A549 (cell line): ENCODE data around the gene CLCNKA. TPM values are rescaled to one million over a fixed set of nuclear protein-coding genes. Genes with fewer than 3 reads are reported as not detected.
A peak's percentile ranks its signal among the peaks of the same experiment; 100 is the strongest.
"Not testable (repeated sequence)": the region's sequence is repeated elsewhere in the genome, so short reads cannot be mapped to it uniquely, and the experiment has no call there.

ENCODE experiments used
- ATAC-seq, 2 experiments: fragments of 200-7000 bp in 1 of 2; fragments of >200 bp in 1 of 2; cut with Nextera tagmentation in 1 of 2; cut with Tn5 transposase in 1 of 2; 3 replicates each; pipeline versions ENCODE4 v1.8.0 to v1.9.1; 2018 to 2020; ENCODE audit warnings: mild to moderate bottlenecking in 1 of 2, moderate library complexity in 1 of 2
- CTCF ChIA-PET: fragments of 300-600 bp; sonication (Branson Sonifier 250); formaldehyde crosslinking; extraction: SDS; loops from one replicate; lab custom pipeline; 2021; ENCODE audit warnings: antibody characterized with exemption, inconsistent platforms; lab: Yijun Ruan, JAX
- POLR2A ChIA-PET: fragments of 350-600 bp; formaldehyde crosslinking; extraction: SDS; loops from one replicate; lab custom pipeline; 2021; ENCODE audit warnings: antibody characterized with exemption, inconsistent platforms; lab: Yijun Ruan, JAX
- DNase-seq, 2 experiments: peaks; one replicate each; pipeline versions ENCODE4 v3.0.0 to v3.0.0-alpha.2; 2011 to 2016; ENCODE audit warnings: low read depth in 1 of 2, low spot score in 1 of 2
- FAIRE-seq: peaks from 2 replicates; lab custom pipeline; 2011; peaks lifted over from hg19 to GRCh38; lab: Jason Lieb, UNC
- H3K27ac ChIP-seq, 2 experiments: fragments of >200 bp; sonication (Bioruptor Twin); formaldehyde crosslinking; 3 replicates each; pipeline ENCODE4 v1.5.1; 2016 to 2017
- H3K4me1 ChIP-seq: fragments of >200 bp; sonication (Bioruptor Twin); formaldehyde crosslinking; 3 replicates; pipeline ENCODE4 v1.6.1; 2016
- H3K4me2 ChIP-seq: fragments of >200 bp; sonication (Bioruptor Twin); formaldehyde crosslinking; 3 replicates; pipeline ENCODE4 v1.6.1; 2016
- H3K4me3 ChIP-seq: fragments of >200 bp; sonication (Bioruptor Twin); formaldehyde crosslinking; 3 replicates; pipeline ENCODE4 v1.5.1; 2016
- H3K9me3 ChIP-seq: fragments of >200 bp; sonication (Bioruptor Twin); formaldehyde crosslinking; 3 replicates; pipeline ENCODE4 v1.6.1; 2016
- BHLHE40 ChIP-seq: IDR thresholded peaks from 2 replicates; pipeline ENCODE4 v1.6.1; 2012; ENCODE audit warnings: low read depth, low read length, inconsistent platforms
- CTCF ChIP-seq: fragments of >200 bp; sonication (Bioruptor Twin); formaldehyde crosslinking; IDR thresholded peaks from 3 replicates; pipeline ENCODE4 v1.5.1; 2016
- EHMT2 ChIP-seq: fragments of 200-600 bp; sonication (generic); IDR thresholded peaks from 2 replicates; pipeline ENCODE4 v1.6.1; 2016; ENCODE audit warnings: antibody characterized with exemption, low read depth, mild to moderate bottlenecking, moderate library complexity
- NFE2L2 ChIP-seq: fragments of 150-350 bp; conservative IDR thresholded peaks from 2 replicates; pipeline ENCODE4 v1.6.1; 2014; ENCODE audit warnings: low read length
- POLR2A ChIP-seq: IDR thresholded peaks from 2 replicates; pipeline ENCODE4 v1.6.1; 2012; ENCODE audit warnings: mild to moderate bottlenecking, low read length
- RAD21 ChIP-seq, 2 experiments: fragments of >200 bp in 1 of 2; sonication (Bioruptor Twin) in 1 of 2; formaldehyde crosslinking in 1 of 2; IDR thresholded peaks in 1 of 2; conservative IDR thresholded peaks in 1 of 2; 2 replicates in 1 of 2; 3 replicates in 1 of 2; pipeline ENCODE4 v1.6.1; 2012 to 2018; ENCODE audit warnings: inconsistent platforms in 1 of 2
- RCOR1 ChIP-seq: fragments of 150-350 bp; IDR thresholded peaks from 2 replicates; pipeline ENCODE4 v1.6.1; 2014; ENCODE audit warnings: antibody characterized with exemption, low read length, low read depth
- SMC3 ChIP-seq: fragments of >200 bp; sonication (Bioruptor Twin); formaldehyde crosslinking; IDR thresholded peaks from 3 replicates; pipeline ENCODE4 v1.6.1; 2018; ENCODE audit warnings: inconsistent platforms
- SREBF2 ChIP-seq: fragments of 450-650 bp; IDR thresholded peaks from 2 replicates; pipeline ENCODE4 v1.6.1; 2014; ENCODE audit warnings: mild to moderate bottlenecking, moderate library complexity
- WGBS: methylation state at CpG from one replicate; pipeline ENCODE4 v1.1.6; 2017; ENCODE audit errors: missing lambda C conversion rate; 5-methylcytosine and 5-hydroxymethylcytosine counted together
- polyA plus RNA-seq, 4 experiments: library from polyadenylated mRNA; depleted of rRNA in 3 of 4; stranded (reverse); fragments of >200 nt; fragmentation: RNase III in 1 of 4; extraction: RNeasy Plus Mini Kit Qiagen cat#74134 plus additional on column Dnase treatment in 1 of 4; gene quantifications; 2 replicates in 3 of 4; 3 replicates in 1 of 4; pipeline ENCODE4 v1.2.3, GENCODE V29; 2011 to 2017
- TF ChIP-seq, protein P1 (sequence below): fragments of 250-450 bp; sonication (Bioruptor Pico); IDR thresholded peaks from 2 replicates; pipeline ENCODE4 v1.5.0; 2021; ENCODE audit warnings: mild to moderate bottlenecking, moderate library complexity, borderline replicate concordance

The CLCNKA gene
- polyA plus RNA-seq, 2 of the 4 experiments (the other 2 are of a cell fraction) = 0.06 TPM; not detected in 1

DNA sequence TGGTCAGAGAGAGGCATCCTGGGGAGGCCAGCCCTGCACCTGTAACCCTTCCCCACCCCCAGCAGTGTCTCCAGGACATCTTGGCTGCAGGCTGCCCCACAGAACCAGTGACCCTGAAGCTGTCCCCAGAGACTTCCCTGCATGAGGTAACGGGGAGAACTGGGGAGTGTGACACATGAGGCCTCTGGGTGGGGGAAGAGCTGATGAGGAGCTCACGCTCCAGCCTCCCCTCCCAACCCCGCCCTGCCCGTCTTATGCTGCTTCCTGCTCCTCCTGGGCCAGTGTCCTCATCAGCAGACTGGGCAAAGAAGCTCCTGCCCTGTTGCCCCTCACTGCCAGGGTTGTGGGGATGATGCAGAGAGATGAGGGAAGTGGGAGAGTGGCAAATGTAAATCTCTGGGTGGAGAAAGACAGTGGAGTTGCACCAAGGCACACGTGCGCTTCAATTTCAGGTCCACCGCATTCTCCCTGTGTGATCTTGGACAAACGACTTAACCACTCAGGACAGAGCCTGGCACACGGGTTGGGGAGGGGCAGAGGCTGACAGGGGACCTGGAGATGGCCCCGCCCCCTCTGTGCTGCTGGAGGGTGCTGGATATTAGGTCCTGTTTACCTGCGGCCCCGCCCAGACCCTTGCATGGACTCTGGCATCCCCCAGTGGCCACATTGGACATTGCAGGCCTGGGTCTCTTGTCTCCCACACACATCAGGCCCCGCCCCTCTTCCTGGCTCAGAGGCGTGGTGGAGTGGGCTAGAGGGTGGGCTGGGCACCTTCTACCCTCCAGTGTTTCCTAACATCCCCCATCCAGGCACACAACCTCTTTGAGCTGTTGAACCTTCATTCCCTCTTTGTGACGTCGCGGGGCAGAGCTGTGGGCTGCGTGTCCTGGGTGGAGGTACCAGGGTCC lies 34.0 kb downstream of the CLCNKA start:
- peak; percentile 76 to 92 for ATAC-seq
- DNase-seq = peak; percentile 82 to 84
- ChIA-PET CTCF (interaction anchor here (0.5 to 2.9 kb wide), 24 partner anchors 9 to 522 kb away, joined by 3 to 20 read pairs (median 4); partner anchors contain the start of genes CLCNKB and FAM131C), POLR2A (no interaction called here)
- H3K27ac ChIP-seq = peak overlapping the region in 1 of 2 experiments; percentile 46; a peak in 2 of 6 replicates
- TF ChIP-seq RAD21 (conservative IDR thresholded peaks at IDR 0.05 in 1 of 2, IDR thresholded peaks at IDR 0.05 in 1 of 2) = peak; percentile 87 to 90
- TF ChIP-seq SMC3 = peak; percentile 78
- no peak for TF ChIP-seq BHLHE40
- TF ChIP-seq CTCF = peak; percentile 74
- 53% methylated on average over 15 of the region's 18 CpGs for WGBS
- peak overlapping the region; percentile 41; the same call in 2 of the 3 replicates for H3K4me2 ChIP-seq
- peaks cover 6% of the 10 kb centered on the region; the same call in 2 of the 3 replicates for H3K4me1 ChIP-seq
- H3K4me3 ChIP-seq = no peak overlapping the region
- no peaks in the 10 kb centered on the region for H3K9me3 ChIP-seq
- FAIRE-seq = no peak

- DNase-seq, ATAC-seq, H3K27ac ChIP-seq, H3K4me2 ChIP-seq, H3K4me3 ChIP-seq, H3K4me1 ChIP-seq, H3K9me3 ChIP-seq, POLR2A ChIA-PET, FAIRE-seq: not testable (repeated sequence)
- 61% methylated on average over 2 of the region's 4 CpGs for WGBS
- CTCF ChIA-PET = interaction anchor here (0.6 to 2.9 kb wide), 18 partner anchors 9 to 523 kb away, joined by 3 to 20 read pairs (median 4); partner anchors contain the start of gene CLCNKB
Measured at GRCh38 chr1:16056521-16056912, 34.7 kb downstream of the CLCNKA start.

GRCh38 chr1:16057314-16057915 lies 35.6 kb downstream of the CLCNKA start:
- WGBS = 69% methylated on average over 3 of the region's 7 CpGs
- POLR2A ChIA-PET, H3K4me1 ChIP-seq, DNase-seq, H3K4me2 ChIP-seq, H3K27ac ChIP-seq, FAIRE-seq, H3K9me3 ChIP-seq, ATAC-seq, H3K4me3 ChIP-seq: not testable (repeated sequence)
- CTCF ChIA-PET = interaction anchor here (0.6 to 1.7 kb wide), 3 partner anchors 13 to 379 kb away, joined by 3 read pairs; no protein-coding TSS in a partner anchor

GRCh38 chr1:16058394-16059120 lies 36.7 kb downstream of the CLCNKA start:
- H3K9me3 ChIP-seq, H3K27ac ChIP-seq, DNase-seq, ATAC-seq, H3K4me3 ChIP-seq, CTCF ChIA-PET, POLR2A ChIA-PET, H3K4me2 ChIP-seq, FAIRE-seq, H3K4me1 ChIP-seq: not testable (repeated sequence)
- 56% methylated on average over 6 of the region's 20 CpGs for WGBS

- 73% methylated on average over 3 of the region's 3 CpGs for WGBS
- ATAC-seq = no peak
- DNase-seq = no peak
- no peak overlapping the region for H3K4me2 ChIP-seq
- ChIA-PET POLR2A (no interaction called here), CTCF (interaction anchor here (1.1 to 2.4 kb wide), 2 partner anchors 9 to 11 kb away, joined by 3 to 9 read pairs; partner anchors contain the start of gene FAM131C)
- TF ChIP-seq NFE2L2 = no peak
- no peak for TF ChIP-seq SREBF2
- TF ChIP-seq POLR2A = no peak
- TF ChIP-seq, protein P1, sequence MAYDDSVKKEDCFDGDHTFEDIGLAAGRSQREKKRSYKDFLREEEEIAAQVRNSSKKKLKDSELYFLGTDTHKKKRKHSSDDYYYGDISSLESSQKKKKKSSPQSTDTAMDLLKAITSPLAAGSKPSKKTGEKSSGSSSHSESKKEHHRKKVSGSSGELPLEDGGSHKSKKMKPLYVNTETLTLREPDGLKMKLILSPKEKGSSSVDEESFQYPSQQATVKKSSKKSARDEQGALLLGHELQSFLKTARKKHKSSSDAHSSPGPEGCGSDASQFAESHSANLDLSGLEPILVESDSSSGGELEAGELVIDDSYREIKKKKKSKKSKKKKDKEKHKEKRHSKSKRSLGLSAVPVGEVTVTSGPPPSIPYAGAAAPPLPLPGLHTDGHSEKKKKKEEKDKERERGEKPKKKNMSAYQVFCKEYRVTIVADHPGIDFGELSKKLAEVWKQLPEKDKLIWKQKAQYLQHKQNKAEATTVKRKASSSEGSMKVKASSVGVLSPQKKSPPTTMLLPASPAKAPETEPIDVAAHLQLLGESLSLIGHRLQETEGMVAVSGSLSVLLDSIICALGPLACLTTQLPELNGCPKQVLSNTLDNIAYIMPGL (CRISPR knock-in tag) = no peak
- TF ChIP-seq EHMT2 = no peak
- TF ChIP-seq RCOR1 = no peak
- H3K9me3 ChIP-seq = no peaks in the 10 kb centered on the region
- H3K4me3 ChIP-seq = no peak overlapping the region
- no peaks in the 10 kb centered on the region; the same call in 2 of the 3 replicates for H3K4me1 ChIP-seq
- no peak overlapping the region for H3K27ac ChIP-seq
- no peak for FAIRE-seq
Measured at GRCh38 chr1:16061266-16061665, 39.4 kb downstream of the CLCNKA start.

DNA sequence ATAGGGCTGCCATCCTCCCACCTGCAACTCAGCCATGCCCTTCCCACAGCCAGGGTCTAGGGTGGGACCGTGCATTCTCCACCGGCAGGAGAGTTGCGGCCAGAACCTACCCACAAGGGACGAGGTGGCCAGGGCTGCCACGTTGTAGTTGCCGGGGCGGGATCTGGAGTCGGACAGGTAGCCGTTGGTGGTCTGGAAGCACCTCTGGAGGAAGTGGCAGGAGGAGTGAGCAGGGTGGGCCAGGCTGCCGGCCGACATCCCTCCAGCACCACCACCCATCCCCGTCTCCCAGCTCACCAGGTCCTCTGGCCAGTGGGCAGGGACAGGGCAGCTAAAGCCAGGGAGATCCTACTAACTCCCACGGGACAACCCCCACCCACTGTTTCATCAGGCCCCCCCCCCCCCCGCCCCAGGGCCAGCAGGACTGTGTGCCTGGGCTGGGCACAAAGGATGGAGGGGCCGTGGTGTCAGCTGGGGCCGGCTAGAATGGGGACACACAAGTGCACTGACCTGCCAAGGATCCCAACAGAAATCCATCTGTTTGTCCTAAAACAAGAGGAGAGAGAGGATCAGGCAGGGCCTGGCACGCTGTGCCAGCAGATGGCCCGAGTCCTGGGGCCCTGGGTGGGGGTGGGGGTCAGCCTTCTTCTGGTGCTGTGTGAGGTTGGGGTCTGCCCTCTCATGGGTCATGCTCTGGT lies 40.3 kb downstream of the CLCNKA start:
- H3K27ac ChIP-seq, H3K9me3 ChIP-seq, ATAC-seq, H3K4me1 ChIP-seq, DNase-seq, FAIRE-seq, POLR2A ChIA-PET, H3K4me3 ChIP-seq, H3K4me2 ChIP-seq: not testable (repeated sequence)
- CTCF ChIA-PET = interaction anchor here (0.9 to 2.4 kb wide), 3 partner anchors 8 to 29 kb away, joined by 3 to 9 read pairs (median 3); partner anchors contain the start of gene FAM131C
- WGBS = 79% methylated on average over 13 of the region's 18 CpGs
